Adipocyte (in vitro differentiated cells): Measurements from ENCODE around the gene ABCB9.

Source experiments
- DNase-seq: peaks from one replicate; pipeline ENCODE4 v3.0.0-alpha.2; 2015; ENCODE audit warnings: low read depth
- H3K27me3 ChIP-seq: replicated peaks from 2 replicates; pipeline ENCODE4 v1.7.0; 2013; ENCODE audit warnings: mild to moderate bottlenecking, low read length, moderate library complexity; ENCODE audit not compliant: control insufficient read depth, insufficient read depth
- H3K36me3 ChIP-seq: 2 replicates; pipeline ENCODE4 v1.7.0; 2013; ENCODE audit warnings: low read length, mild to moderate bottlenecking, moderate library complexity; ENCODE audit not compliant: control insufficient read depth, insufficient read depth, severe bottlenecking
- H3K4me1 ChIP-seq: 2 replicates; pipeline ENCODE4 v1.7.0; 2013; ENCODE audit warnings: mild to moderate bottlenecking, low read length, moderate library complexity; ENCODE audit not compliant: control insufficient read depth, insufficient read depth
- H3K4me3 ChIP-seq: 2 replicates; pipeline ENCODE4 v1.7.0; 2013; ENCODE audit warnings: mild to moderate bottlenecking, low read length, moderate library complexity
- H3K9ac ChIP-seq: 2 replicates; pipeline ENCODE4 v1.7.0; 2013; ENCODE audit warnings: mild to moderate bottlenecking, low read length, moderate library complexity
- H3K9me3 ChIP-seq: 2 replicates; pipeline ENCODE4 v1.7.0; 2013; ENCODE audit warnings: mild to moderate bottlenecking, low read length, moderate library complexity; ENCODE audit not compliant: control insufficient read depth

Gene ABCB9

GRCh38 chr12:122966743-122967550, 684 bp upstream of the ABCB9 start:
- Histone ChIP-seq H3K9me3 (no peaks in the 10 kb centered on the region), H3K9ac (no peak overlapping the region), H3K36me3 (no peaks in the 10 kb centered on the region), H3K27me3 (no peaks in the 10 kb centered on the region), H3K4me1 (peaks cover 22% of the 10 kb centered on the region), H3K4me3 (no peak overlapping the region)
- DNase-seq: no peak

GRCh38 chr12:122965321-122965751, 927 bp downstream of the ABCB9 start:
- H3K9me3 ChIP-seq: no peaks in the 10 kb centered on the region
- H3K27me3 ChIP-seq: no peaks in the 10 kb centered on the region
- H3K4me1 ChIP-seq: peaks cover 22% of the 10 kb centered on the region
- H3K36me3 ChIP-seq: no peaks in the 10 kb centered on the region
- peak overlapping the region; percentile 82 for H3K9ac ChIP-seq
- H3K4me3 ChIP-seq: peak overlapping the region; percentile 88
- DNase-seq: no peak

GRCh38 chr12:122964439-122965257, 1.6 kb downstream of the ABCB9 start:
- H3K9ac ChIP-seq: no peak overlapping the region
- H3K9me3 ChIP-seq: no peaks in the 10 kb centered on the region
- no peak overlapping the region for H3K4me3 ChIP-seq
- peaks cover 22% of the 10 kb centered on the region for H3K4me1 ChIP-seq
- DNase-seq: no peak
- H3K27me3 ChIP-seq: no peaks in the 10 kb centered on the region
- H3K36me3 ChIP-seq: no peaks in the 10 kb centered on the region

- Histone ChIP-seq H3K9ac (no peak overlapping the region), H3K36me3 (no peaks in the 10 kb centered on the region), H3K4me1 (peaks cover 22% of the 10 kb centered on the region), H3K9me3 (no peaks in the 10 kb centered on the region), H3K27me3 (no peaks in the 10 kb centered on the region), H3K4me3 (no peak overlapping the region)
- peak; percentile 20 for DNase-seq
Observed at GRCh38 chr12:122963941-122964265, 2.4 kb downstream of the ABCB9 start.

- no peak for DNase-seq
- Histone ChIP-seq H3K9me3 (no peaks in the 10 kb centered on the region), H3K36me3 (no peaks in the 10 kb centered on the region), H3K4me1 (peaks cover 26% of the 10 kb centered on the region), H3K9ac (no peak overlapping the region), H3K27me3 (no peaks in the 10 kb centered on the region), H3K4me3 (no peak overlapping the region)
Observed at GRCh38 chr12:122961531-122962329, 4.5 kb downstream of the ABCB9 start.

- Histone ChIP-seq H3K4me1 (peaks cover 17% of the 10 kb centered on the region), H3K9ac (no peak overlapping the region), H3K27me3 (no peaks in the 10 kb centered on the region), H3K9me3 (no peaks in the 10 kb centered on the region), H3K4me3 (no peak overlapping the region), H3K36me3 (no peaks in the 10 kb centered on the region)
- no peak for DNase-seq
Observed at GRCh38 chr12:122960193-122960569, 6.1 kb downstream of the ABCB9 start.

- Histone ChIP-seq H3K9ac (no peak overlapping the region), H3K36me3 (no peaks in the 10 kb centered on the region), H3K9me3 (no peaks in the 10 kb centered on the region), H3K4me3 (no peak overlapping the region), H3K27me3 (no peaks in the 10 kb centered on the region), H3K4me1 (peaks cover 16% of the 10 kb centered on the region)
- DNase-seq: no peak
Observed at GRCh38 chr12:122959566-122960192, 6.6 kb downstream of the ABCB9 start.

- Histone ChIP-seq H3K4me1 (peaks cover 6% of the 10 kb centered on the region), H3K4me3 (no peak overlapping the region), H3K27me3 (no peaks in the 10 kb centered on the region), H3K9me3 (no peaks in the 10 kb centered on the region), H3K9ac (no peak overlapping the region), H3K36me3 (no peaks in the 10 kb centered on the region)
- no peak for DNase-seq
Observed at GRCh38 chr12:122958198-122958888, 7.9 kb downstream of the ABCB9 start.

GRCh38 chr12:122956035-122956434, 10.2 kb downstream of the ABCB9 start:
- Histone ChIP-seq H3K9me3 (no peaks in the 10 kb centered on the region), H3K27me3 (no peaks in the 10 kb centered on the region), H3K9ac (no peak overlapping the region), H3K4me3 (no peak overlapping the region), H3K36me3 (no peaks in the 10 kb centered on the region), H3K4me1 (peaks cover 5% of the 10 kb centered on the region)
- no peak for DNase-seq

- DNase-seq: no peak
- Histone ChIP-seq H3K9ac (no peak overlapping the region), H3K27me3 (no peaks in the 10 kb centered on the region), H3K9me3 (no peaks in the 10 kb centered on the region), H3K4me3 (no peak overlapping the region), H3K36me3 (no peaks in the 10 kb centered on the region), H3K4me1 (peaks cover 5% of the 10 kb centered on the region)
Observed at GRCh38 chr12:122955156-122955555, 11.1 kb downstream of the ABCB9 start.
